ENCODE results near the gene SIRT7.

SIRT7 gene

DNA sequence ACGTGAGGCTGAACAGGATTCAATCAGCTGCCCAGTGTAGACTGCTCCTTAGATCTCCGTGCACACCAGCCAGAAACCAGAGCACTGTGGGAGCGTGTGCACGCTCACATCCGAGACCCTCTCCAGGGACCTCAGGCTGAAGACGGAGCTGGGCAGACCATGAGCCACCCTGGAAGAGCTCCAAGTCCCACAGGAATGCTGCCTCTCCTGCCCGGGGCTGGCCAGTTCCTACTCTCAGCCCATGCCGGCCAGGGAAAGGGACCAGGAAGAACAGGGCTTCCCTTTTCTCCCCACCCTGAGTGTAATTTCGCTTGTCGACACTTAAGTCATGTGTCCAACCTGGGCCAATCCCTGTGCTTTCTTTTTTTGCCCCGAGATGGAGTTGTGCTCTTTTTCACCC is 33.5 kb downstream of the SIRT7 start:
- DNase-seq, result no peak

DNA sequence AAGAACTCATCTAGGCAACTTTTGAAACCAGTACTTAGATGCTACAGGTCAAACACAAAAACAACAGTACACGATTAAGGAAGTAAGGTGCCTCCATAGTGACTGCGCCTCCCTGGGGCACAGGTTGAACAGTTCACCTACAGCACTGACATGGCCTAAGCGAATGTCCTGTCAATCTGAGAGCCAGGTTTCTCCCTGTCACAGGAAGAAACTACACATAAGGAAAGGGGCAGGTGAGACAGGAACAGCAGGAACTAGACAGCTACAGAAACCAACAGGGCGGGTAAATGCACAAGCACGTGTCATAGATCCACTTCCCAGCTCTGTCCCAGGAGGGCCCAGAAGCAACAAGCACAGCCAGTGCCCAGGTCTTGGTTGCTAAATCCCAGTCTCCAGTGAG is 38.9 kb downstream of the SIRT7 start:
- no peak for DNase-seq

DNA sequence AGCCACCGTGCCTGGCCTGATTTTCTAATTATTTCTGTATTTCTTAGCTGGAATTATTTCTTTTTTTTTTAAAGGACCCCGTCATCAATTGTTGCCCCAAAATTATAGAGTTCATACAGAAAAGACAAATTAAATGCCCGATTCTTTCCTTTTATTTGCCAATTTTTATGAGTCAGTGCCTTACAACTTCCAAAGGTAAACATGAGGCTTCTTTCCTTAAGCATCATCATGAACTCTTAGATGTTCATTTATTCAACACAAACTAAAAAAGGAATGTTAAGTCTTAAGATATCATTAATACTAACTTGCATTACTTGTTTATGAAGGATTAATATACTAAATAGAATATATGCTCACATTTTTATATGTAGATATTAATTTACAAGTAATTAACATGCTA is 39.7 kb downstream of the SIRT7 start:
- no peak for DNase-seq

DNA sequence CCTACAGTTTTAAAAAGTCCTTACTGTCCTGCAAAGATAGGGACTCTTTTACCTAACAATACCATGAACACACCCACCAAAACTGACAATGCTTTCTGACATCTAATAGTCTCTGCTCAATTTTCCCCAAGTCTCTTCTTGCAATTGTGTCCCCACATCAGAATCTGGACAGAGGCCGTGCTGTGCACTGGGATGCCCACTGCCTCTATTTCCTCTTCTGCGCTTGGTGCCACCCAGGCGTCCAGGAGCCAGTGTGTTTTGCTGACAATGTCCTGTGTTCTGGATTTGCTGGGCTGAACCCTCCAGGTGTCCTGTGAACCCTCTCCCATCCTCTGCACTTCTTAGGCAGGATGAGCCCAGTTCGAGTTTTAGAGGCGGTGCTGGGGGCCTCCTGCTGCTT is 40.4 kb downstream of the SIRT7 start:
- no peak for DNase-seq

DNA sequence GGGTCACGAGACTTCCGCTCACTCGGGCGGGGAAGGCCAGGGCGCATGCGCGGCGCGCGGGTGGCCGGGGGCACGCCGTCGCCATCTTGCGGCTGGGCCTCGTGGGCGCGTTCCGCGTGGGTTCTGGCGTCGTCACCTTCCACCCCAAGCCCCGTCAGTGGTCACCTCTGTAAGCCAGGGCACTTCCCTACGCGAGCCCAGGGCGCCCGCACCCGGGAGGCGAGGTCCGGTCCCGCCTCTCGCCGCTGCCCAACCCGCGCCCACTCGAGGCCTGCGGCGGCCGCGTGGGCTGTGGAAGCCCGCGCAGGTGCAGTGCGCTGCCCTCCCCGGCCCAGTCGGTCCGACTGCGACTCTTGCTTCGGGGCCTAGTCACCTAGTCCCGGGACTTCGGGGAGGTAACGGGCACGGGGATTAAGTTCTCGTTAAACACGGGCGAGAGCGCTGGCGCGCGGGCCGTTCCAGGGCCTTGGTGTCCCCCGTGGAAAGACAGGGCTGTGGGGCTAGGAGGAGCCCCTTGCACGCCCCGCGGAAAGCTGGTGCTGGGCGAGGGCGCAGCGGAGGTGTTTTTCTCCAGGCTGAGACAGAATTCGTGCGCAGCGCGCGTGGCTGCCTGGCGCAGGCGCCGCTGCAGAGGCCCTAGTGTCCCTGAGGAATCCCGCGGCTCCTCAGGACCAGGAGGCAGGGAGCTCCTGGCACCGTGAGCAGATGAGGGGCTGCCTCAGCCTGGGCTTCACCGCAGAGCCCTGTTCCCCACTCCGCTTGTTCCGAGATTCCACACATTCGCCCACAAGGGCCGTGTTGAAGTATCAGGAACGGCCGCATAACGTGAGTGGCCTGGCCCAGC is 46.4 kb downstream of the SIRT7 start:
- peak; percentile 95 for DNase-seq

DNA sequence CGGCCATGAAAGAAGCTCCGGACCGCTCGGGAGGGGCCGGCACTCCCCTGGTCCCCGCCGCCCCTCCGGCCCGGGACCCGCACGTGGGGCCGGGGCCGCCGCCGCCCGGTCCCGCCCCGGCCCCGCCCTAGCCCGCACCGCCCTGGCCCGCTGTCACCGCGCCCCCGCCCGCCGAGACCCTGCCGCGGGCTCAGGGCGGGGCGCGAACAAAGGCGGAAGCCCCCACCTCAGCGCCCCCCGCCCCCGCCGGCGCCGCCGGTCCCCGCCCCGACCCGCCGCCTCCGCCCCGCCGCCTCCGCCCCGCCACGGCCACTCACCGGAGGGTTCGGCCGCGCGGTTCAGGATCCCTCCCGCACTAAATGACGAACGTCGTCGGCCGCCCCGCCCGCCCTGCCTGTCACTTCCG is 47.0 kb downstream of the SIRT7 start, which contains the start of gene ARHGDIA:
Gene ARHGDIA, minus strand, starts transcription at position 357 of the 406 bp plus-strand sequence. CDS start 1,407 bp downstream, outside the sequence.
- DNase-seq, result no peak

DNA sequence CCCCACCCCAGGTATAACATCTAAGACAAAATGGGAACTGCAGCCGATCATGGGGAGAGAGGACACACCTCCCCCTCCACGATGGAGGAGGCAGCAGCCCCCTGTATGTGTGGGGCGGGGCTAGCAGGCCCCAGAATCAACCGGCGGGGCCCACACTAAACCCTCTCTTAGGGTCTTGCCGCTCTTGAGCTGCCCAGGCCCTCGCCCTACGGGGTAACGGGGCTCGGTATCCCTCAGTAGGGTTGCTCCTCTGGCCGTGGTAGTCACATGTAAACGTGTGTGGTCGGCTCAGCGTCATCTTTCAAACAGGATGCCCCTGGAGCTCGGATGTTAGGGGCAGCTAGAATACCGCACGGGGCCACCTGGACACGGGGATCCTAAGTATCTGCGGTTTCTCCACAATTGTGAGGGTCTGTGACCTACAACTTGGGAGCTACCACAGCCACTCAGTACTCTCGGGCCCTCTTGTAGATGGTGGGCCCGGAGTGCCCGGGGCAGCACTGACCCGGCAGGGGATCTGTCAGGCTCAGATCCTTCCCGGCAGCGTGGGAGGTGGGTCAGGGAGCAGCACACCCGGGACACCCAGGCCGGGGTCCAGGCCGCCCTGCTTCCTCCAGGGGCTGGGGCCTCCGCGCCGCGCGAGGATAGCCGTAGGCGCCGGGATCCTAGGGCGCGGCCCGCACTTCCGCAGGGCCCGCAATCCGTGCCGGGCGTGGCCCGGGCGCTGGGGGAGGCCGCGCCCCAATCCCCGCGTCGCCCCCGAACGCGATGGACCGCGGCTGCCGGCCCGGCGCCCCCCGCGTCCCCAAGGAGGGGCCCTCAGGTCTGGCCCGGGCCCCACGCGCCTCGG is 47.6 kb downstream of the SIRT7 start:
- peak; percentile 16 for DNase-seq

DNA sequence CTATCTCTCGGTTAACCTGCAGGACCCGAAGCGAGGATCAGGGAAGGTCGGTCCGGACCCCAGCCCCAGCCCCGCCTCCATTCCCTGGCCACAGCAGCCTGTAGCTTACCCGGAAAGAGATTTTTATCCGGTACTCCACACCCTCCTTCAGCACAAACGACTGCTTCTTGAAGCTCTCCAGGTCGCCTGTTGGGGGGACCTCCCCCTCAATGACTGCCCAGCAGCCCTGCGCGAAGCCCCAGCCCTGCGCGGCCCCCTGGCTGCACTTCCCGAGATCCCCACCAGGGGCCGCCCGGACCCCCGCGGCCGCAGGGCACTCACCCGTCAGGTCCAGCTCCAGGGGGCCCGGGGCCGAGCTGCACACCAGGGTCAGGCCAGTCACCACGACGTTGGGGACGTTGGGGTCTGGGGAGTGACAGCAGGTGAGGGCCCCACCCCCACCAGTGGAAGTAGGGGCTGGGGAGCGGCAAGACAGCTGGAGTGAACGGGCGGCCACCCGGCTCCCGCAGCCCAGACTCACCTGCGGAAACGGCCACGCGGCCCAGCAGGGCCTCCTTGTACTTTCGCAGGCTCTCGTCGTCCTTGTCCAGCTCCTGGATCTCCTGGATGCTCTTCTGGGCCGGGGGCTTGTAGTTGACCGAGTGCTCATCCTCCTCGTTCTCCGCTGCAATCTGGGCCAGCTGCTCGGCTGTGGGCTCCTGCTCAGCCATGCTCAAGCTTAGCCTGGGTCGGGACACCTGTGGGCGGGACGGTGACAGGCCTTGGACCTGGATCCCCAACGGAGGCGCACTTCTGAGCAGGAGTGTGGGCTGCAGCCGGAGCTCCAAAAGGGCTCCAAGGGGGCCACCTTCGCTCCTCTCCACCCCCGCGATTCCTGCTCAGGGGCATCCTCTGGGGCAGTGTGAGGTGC is 48.5 kb downstream of the SIRT7 start:
- peak; percentile 28 for DNase-seq

DNA sequence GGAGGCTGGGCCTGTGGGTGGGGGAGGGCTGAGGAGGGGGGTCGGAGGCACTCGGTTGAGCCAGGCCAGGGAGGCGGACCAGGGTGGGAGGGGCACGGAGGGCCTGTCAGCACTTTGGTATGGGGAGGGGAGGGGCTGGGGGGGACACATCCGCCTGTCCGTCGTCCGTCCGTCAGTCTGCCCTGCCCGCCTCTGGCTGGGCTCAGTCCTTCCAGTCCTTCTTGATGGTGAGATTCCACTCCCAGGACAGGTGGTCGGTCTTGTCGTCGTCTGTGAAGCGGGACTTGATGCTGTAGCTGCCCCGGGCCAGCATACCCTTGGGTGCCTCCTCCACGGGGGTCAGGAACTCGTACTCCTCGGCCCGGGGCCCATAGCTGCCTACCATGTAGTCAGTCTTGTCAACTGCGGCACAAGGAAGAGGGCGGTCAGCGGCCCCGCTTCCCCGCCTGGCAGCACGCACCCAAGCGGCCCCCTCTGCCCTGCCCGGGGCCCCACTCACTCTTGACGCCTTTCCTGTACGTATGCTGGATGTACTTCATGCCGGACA is 49.2 kb downstream of the SIRT7 start:
- DNase-seq, result no peak

DNA sequence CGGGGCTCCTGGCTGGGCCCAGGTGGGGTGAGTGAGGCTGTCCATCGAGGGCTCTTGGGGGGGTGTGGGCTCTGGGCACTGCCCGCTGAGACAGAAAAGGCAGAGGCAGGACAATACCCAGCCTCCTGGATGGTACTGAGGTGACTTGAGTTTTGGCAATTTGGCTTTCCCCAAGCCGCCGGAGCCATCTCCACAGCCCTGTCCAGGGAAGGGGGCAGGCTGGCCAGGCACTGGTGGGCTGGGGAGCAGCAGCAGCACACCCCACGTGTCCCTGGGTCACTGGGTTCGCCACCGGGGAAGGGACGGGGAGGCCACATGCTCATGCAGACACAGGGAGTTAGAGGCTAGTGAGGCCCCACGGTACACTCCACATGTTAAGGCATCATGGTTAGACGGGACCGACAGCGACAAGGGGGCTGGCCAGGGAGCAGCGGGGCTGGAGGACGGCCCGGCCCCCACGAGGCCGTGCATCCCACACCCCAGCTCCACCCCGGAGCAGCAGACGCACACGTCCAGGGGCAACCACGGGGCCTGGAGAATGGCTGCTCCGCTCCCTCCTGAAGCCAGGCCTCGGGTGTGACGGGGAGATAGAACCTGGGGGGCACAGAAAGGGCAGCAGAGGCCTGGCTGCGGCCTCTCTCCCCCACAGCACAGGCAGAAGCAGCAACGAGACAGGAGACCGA is 49.8 kb downstream of the SIRT7 start:
- no peak for DNase-seq

DNA sequence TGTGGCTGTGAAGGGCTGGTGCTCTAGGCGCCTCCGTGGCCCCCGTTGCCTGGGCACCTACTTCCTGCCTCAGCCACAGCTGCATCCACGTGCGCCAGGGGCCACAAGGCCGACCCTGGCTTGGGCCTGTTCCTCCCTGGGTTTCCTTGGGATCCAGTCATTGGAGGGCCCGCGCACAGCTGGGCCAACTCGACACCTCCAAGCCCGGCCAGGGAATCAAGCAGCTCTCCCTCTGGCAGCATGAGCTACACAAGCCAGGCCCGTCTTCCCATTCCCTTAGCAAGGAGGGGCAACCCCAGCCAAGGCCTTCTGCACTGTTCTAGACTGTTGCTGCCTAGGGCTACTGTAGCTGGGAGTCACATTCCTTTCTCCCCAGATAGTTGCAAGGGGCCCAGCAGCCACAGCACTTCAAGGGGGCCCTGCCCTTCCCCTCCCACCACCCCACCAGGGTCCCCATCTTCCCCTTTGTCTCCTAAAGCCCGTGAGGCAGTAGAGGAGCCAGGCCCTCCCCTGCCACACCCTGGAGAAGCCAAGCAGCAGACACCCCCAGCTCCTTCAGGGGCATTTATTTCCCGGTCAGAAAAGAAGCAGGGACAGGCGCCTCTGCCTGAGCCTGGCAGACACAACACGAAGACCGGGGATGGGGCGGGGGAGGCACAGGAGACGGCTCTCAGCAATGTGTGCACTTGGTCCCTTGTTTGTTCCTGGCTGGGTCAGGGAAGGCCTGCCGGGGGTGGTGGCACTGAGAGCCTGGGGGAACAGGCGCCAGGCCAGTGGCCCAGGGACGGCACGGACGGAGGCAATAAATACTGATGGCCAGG is 50.6 kb downstream of the SIRT7 start:
- peak; percentile 14 for DNase-seq

DNA sequence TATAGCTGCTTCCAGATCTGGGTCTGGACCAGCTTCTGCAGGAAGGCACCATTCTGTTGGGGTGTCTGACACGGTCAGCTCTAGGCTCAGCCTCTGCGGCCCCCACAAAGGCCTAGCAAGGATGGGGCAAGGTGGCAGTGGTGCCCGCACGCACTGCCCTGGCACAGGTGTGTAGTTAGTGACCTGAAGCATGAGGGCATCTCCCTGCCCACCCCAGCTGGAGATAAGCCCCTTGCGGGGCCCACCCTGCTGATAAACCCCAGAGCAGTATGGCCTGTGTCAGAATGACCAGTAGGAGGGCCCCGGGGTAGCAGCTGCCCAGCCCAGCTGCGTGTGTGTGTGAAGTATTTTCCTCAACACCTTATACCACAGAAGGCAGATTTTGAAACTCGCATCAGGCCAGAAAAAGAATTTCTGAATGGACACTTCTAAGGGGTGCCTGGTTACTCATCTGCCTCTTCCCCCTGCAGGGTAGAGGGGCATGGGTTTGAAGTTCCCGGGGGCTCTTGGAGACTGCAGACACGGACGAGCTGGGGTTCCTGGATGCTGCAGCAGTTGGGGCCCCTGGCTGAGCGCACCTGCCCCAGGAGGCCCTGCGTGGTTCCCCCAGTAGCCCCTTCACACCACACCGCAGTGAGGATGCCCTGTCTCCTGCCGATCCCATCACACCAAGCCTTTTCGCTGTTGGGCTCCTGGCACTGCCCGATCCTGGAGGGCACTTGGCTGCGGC is 51.4 kb downstream of the SIRT7 start:
- no peak for DNase-seq

DNA sequence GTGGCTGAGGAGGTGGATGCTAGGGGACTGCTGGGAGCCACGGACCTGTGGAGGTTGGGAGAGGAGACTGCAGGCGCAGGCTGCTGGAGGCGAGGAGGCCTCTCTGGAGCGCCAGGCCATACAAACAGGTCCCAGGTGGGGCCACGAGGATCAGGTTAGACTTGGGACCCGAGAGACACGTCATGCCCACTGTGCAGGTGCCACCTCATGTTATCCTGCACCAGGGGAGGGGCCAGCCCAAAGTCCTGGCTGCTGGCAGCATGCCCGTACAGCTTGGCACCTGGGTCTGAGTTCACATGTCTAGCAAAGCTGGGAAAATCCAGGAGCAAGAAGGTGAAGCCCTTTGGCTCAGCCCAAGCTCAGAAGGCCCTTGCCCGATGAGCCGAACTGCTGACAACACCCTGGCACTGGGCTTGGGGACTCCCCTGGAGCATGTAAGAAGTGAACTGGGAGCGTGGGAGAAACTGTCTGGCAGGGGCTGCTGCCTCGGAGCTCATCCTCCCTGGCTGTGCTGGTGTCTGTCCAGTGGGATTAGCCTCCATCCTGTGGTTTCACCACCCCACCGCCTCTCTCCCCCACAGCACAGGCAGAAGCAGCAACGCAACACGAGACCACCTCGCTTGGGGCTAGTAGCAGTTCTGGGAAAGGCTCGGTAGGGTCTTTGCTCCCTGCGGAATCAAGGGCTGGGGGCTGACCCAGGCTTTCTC is 52.1 kb downstream of the SIRT7 start:
- DNase-seq, result peak; percentile 22

DNA sequence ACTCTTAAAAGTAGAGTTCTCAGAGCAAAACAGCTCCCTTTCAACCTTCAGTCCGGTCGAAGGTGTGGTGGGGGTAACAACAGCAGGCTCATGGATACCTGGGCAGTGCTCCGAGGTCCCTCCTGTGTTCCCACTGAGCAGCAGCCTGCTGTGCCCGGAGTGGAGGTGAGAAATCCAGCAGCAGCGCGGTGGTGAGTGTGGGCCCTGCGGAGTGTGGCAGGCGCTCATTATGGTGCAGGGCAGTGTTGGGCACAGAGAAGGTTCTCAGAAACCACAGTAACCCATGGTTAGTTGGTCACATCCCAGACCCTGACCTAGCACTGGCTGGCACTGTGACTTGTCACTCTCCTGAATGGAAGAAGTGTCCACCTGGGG is 52.6 kb downstream of the SIRT7 start:
- no peak for DNase-seq

DNA sequence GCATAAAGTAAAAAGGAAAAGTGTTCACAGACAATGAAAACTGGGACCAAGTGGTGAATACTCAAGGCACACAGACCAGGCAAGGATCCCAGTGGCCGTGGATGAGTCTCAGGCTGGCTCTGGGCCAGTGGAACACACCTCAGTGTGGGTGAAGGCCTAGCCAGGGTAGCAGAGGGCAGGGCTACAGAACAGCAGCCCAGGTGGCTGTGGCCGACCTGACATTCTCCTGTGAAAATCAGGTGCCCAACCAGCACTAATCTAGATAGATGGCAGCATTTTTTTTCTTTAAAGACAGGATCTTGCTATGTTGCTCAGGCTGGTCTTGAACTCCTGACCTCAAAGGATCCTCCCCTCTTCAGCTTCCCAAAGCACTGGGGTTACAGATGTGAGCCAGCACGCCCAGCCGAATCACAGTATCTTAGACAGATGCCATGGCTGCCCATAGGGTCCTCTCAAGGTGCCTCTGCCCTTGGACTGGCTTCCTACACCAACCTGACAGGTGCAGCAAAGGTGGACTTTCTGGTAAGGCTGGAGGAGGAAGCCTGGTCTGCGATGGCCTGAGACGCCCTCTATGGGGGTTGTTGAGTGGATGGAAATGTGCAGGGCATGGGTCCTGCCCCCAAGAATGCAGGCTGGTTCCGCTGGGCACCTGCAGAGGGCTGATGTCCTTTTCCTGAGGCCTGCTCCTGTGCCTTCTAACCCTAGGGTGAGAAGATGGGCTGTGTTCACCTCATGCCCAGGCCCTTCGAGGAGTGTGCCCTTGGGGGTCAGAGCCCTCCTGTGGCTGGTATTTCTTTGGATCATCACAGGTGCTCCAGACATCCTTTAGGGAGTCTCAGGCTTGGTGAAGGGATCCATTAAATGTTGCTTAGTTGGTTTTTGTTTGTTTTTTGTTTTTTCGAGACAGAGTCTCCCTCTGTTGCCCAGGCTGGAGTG is 53.9 kb downstream of the SIRT7 start:
- DNase-seq, result no peak

DNA sequence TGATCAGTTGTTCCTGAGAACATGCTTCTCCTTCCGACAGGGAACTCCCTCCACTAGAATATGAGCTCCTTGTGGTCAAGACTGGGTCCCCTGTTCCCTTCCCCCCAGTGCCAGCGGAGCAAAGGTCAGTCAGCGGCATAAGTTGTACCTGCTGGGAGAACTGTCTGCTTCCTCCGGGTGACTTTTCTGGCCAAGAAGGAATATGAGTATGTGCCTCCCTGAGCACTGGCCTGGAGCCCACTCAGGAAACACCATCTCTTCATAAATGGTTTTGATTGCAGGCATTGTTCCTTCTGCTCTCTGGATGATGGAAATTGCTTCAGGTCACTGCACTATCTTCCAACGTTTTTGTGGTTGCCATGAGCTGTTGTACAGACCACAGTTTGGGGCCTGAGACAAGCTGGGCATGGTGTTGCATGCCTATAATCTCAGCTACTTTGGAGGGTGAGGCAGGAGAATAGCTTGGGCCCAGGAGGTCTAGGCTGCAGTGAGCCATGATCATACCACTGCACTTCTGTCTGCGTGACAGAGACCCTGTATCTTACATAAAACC is 54.8 kb downstream of the SIRT7 start:
- no peak for DNase-seq
